ENCODE results near the gene CCL8.

The CCL8 gene

GRCh38 chr17:34351096-34351495 is 31.9 kb downstream of the CCL8 start:
- Mint-ChIP-seq H3K4me1 (no peaks in the 10 kb centered on the region), H3K4me3 (no peak overlapping the region), H3K27ac (no peak overlapping the region), H3K36me3 (peaks cover 5% of the 10 kb centered on the region), H3K27me3 (peaks cover 23% of the 10 kb centered on the region), H3K9me3 (peaks cover 5% of the 10 kb centered on the region)
- no peak for ATAC-seq

GRCh38 chr17:34352191-34352590 is 33.0 kb downstream of the CCL8 start:
- H3K4me1 Mint-ChIP-seq = no peaks in the 10 kb centered on the region
- H3K9me3 Mint-ChIP-seq = peaks cover 5% of the 10 kb centered on the region
- peaks cover 5% of the 10 kb centered on the region for H3K36me3 Mint-ChIP-seq
- no peak overlapping the region for H3K4me3 Mint-ChIP-seq
- ATAC-seq = no peak
- H3K27me3 Mint-ChIP-seq = peaks cover 13% of the 10 kb centered on the region
- no peak overlapping the region for H3K27ac Mint-ChIP-seq

GRCh38 chr17:34354637-34355036 is 35.4 kb downstream of the CCL8 start:
- Mint-ChIP-seq H3K36me3 (peaks cover 5% of the 10 kb centered on the region), H3K27me3 (peaks cover 13% of the 10 kb centered on the region), H3K4me3 (no peak overlapping the region), H3K27ac (no peak overlapping the region), H3K4me1 (no peaks in the 10 kb centered on the region), H3K9me3 (peaks cover 5% of the 10 kb centered on the region)
- no peak for ATAC-seq

DNA sequence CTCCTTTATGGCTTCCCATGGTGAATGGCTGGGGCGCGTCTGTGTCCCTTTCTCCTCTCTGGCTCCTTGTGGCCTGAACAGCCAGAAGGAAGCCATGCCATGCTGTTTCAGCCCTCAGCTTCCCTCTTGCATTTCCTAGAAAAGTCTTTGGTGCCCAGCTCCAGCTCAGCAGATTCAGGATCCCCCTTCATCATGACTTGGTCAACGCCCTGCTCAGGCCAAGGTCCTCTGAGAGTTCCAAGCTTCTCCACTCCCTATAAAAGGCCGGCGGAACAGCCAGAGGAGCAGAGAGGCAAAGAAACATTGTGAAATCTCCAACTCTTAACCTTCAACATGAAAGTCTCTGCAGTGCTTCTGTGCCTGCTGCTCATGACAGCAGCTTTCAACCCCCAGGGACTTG is 37.0 kb downstream of the CCL8 start, which contains the start of gene CCL13:
CCL13 (plus strand) TSS at position 287 of the 400 bp plus-strand sequence; CDS start at position 334, 47 bp downstream.
- Mint-ChIP-seq H3K4me1 (no peaks in the 10 kb centered on the region), H3K27ac (no peak within 1 kb of the TSS), H3K4me3 (no peak within 1 kb of the TSS), H3K36me3 (peaks cover 5% of the 10 kb centered on the region), H3K9me3 (peaks cover 5% of the 10 kb centered on the region), H3K27me3 (peaks cover 11% of the 10 kb centered on the region)
- ATAC-seq = no peak

- peaks cover 5% of the 10 kb centered on the region for H3K36me3 Mint-ChIP-seq
- peaks cover 5% of the 10 kb centered on the region for H3K9me3 Mint-ChIP-seq
- H3K27ac Mint-ChIP-seq = no peak overlapping the region
- peaks cover 10% of the 10 kb centered on the region for H3K27me3 Mint-ChIP-seq
- no peak overlapping the region for H3K4me3 Mint-ChIP-seq
- H3K4me1 Mint-ChIP-seq = peaks cover 6% of the 10 kb centered on the region
- ATAC-seq = no peak
These were observed 38.2 kb downstream of the CCL8 start for GRCh38 chr17:34357398-34357797.

DNA sequence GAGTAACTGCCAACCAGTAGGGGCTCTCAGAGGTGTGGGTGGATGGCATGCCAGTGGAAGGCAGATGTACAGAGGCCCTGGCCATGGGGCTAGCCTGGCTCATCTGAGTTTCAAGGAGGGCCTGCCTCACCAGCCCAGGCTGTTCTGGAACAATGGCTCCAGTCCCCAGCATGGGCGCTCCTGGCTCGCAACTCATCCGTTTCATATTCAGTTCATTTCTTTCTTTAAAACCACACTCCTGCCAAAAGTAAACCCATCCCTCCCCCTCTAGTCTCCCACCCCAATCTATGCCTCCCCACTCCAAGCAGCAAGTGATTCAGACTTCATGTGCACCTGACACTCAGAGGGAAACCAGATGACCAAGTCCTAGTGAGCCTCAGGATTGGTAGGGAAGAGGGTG is 39.4 kb downstream of the CCL8 start:
- no peak overlapping the region for H3K27ac Mint-ChIP-seq

DNA sequence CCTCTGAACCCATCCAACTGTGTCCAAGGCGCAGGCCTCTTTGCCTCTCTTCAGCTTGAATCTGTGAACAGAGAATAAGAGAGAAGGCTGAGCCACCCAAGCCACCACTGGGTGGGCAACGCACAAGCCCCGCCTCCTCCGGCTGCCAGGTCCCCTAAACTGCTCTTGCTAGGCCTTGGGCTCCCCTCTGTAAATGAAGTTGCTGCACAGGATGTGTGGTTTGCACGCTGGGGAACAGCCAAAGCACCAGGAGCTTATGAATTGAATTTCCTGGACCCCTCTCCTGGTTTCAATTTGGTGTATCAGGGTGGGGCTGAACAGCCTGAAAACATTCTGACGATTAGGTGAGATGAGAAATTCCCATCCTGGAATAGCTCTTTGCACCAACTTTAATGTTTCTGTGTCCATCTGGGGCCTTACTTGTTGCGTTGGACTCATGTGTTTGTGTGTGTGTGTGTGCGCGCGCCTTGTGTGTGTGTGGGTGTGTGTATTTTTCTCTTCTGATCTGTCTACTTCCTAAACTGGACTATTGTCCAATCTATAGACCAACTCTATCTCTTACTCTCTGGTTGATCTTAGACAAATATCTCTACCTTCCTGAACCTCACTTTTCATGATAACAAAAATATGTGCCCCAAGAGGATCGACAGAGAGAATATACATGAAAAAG is 41.5 kb downstream of the CCL8 start:
- no peak overlapping the region for H3K27ac Mint-ChIP-seq
- H3K4me1 Mint-ChIP-seq = peaks cover 29% of the 10 kb centered on the region
- H3K4me3 Mint-ChIP-seq = no peak overlapping the region
- no peaks in the 10 kb centered on the region for H3K36me3 Mint-ChIP-seq
- H3K9me3 Mint-ChIP-seq = no peaks in the 10 kb centered on the region
- no peak for ATAC-seq
- peaks cover 20% of the 10 kb centered on the region for H3K27me3 Mint-ChIP-seq

More for the DNA sequence above, 39.4 kb downstream of the CCL8 start:
- Mint-ChIP-seq H3K4me3 (no peak overlapping the region), H3K27me3 (peaks cover 20% of the 10 kb centered on the region), H3K36me3 (peaks cover 5% of the 10 kb centered on the region), H3K9me3 (peaks cover 4% of the 10 kb centered on the region), H3K4me1 (peaks cover 12% of the 10 kb centered on the region)
- no peak for ATAC-seq

- peak overlapping the region; percentile 33 for H3K27ac Mint-ChIP-seq
- H3K9me3 Mint-ChIP-seq = no peaks in the 10 kb centered on the region
- H3K4me3 Mint-ChIP-seq = no peak overlapping the region
- ATAC-seq = peak; percentile 80
- peaks cover 20% of the 10 kb centered on the region for H3K27me3 Mint-ChIP-seq
- peaks cover 31% of the 10 kb centered on the region for H3K4me1 Mint-ChIP-seq
- no peaks in the 10 kb centered on the region for H3K36me3 Mint-ChIP-seq
These were observed 42.3 kb downstream of the CCL8 start for GRCh38 chr17:34361478-34362061.

GRCh38 chr17:34363183-34363661 is 44.0 kb downstream of the CCL8 start, which contains the start of gene CCL1:
Gene CCL1, minus strand, starts transcription at chr17:34363233. Its CDS starts 72 bp downstream, at chr17:34363161.
- Mint-ChIP-seq H3K27me3 (peaks cover 20% of the 10 kb centered on the region), H3K4me1 (peaks cover 31% of the 10 kb centered on the region), H3K36me3 (no peaks in the 10 kb centered on the region), H3K9me3 (no peaks in the 10 kb centered on the region), H3K27ac (peak within 1 kb of the TSS; percentile 43), H3K4me3 (no peak within 1 kb of the TSS)
- no peak for ATAC-seq

GRCh38 chr17:34364751-34365150 is 45.5 kb downstream of the CCL8 start:
- ATAC-seq = peak; percentile 18
- Mint-ChIP-seq H3K36me3 (no peaks in the 10 kb centered on the region), H3K4me3 (no peak overlapping the region), H3K27me3 (peaks cover 20% of the 10 kb centered on the region), H3K27ac (peak overlapping the region; percentile 33), H3K9me3 (no peaks in the 10 kb centered on the region), H3K4me1 (peaks cover 33% of the 10 kb centered on the region)

GRCh38 chr17:34365340-34365739 is 46.1 kb downstream of the CCL8 start:
- no peak for ATAC-seq
- Mint-ChIP-seq H3K4me3 (no peak overlapping the region), H3K27ac (peak overlapping the region; percentile 33), H3K4me1 (peaks cover 39% of the 10 kb centered on the region), H3K27me3 (peaks cover 20% of the 10 kb centered on the region), H3K36me3 (no peaks in the 10 kb centered on the region), H3K9me3 (no peaks in the 10 kb centered on the region)

- H3K27me3 Mint-ChIP-seq = peaks cover 20% of the 10 kb centered on the region
- ATAC-seq = no peak
- no peak overlapping the region for H3K27ac Mint-ChIP-seq
- no peaks in the 10 kb centered on the region for H3K9me3 Mint-ChIP-seq
- H3K4me1 Mint-ChIP-seq = peaks cover 46% of the 10 kb centered on the region
- no peaks in the 10 kb centered on the region for H3K36me3 Mint-ChIP-seq
- no peak overlapping the region for H3K4me3 Mint-ChIP-seq
These were observed 46.8 kb downstream of the CCL8 start for GRCh38 chr17:34366010-34366409.

DNA sequence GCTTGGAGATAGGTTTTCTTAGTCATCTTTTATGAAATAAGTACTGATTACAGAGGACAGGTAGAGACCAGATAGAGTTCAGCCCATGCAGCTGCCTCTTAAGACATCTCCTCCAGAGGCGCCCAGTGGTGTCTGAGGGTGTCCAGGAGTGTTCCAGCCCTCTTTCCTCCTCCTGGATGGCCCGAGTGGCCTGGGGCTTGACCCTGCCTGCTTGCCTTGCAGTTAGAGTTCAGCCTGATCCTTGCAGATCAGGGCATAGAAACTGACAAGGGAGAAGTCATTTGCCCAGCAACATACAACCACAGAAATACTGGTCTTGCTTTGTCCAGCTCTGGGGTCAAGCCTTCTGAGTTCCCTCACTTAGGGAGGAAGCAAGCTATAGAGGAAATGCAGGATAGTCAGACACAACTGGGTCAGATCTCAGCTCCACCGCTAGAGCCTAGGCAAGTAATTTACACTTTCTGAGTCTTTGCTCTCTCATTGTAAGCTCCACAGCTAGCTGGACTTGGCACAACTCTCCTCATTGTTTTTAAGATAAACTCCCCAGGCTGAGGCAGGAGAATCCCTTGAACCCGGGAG is 47.4 kb downstream of the CCL8 start:
- Mint-ChIP-seq H3K9me3 (no peaks in the 10 kb centered on the region), H3K27ac (no peak overlapping the region), H3K36me3 (no peaks in the 10 kb centered on the region), H3K4me3 (no peak overlapping the region), H3K27me3 (peaks cover 18% of the 10 kb centered on the region), H3K4me1 (peaks cover 49% of the 10 kb centered on the region)
- no peak for ATAC-seq

DNA sequence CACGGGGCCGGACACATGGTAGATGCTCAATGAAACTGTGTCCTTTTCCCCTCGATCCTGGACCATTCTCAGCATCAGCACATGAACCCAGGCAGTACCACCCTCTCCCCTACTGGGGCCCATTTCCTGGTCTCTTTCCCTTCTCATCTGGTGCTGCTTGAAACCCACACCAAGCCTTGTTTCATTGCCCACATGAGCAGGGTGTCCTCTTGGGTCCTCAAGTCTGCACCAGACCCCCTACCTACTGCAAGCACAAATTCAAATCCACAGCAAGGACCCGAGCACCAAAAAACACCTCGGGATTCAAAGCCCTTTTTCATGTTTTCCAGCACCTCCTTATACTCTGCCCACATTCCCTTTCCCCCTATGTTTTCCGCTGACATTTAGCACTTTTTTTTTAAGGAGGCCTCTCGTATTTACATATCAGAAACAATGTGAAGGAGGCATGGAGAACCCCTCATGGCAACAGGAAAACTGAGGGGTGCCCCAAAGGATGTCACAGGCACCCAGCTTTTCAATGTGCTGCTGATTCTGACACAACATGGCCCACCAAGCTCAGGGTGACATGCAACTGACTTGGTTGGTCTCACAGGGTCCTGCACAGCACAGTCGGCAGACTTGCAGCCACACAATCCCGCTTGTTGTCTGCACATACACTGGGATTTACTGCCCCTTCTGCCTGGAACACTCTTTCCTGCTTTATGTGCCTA is 48.4 kb downstream of the CCL8 start:
- H3K27ac Mint-ChIP-seq = no peak overlapping the region
- H3K9me3 Mint-ChIP-seq = no peaks in the 10 kb centered on the region

More for the DNA sequence above, 48.4 kb downstream of the CCL8 start:
- Mint-ChIP-seq H3K27me3 (peaks cover 8% of the 10 kb centered on the region), H3K4me3 (no peak overlapping the region), H3K4me1 (peaks cover 48% of the 10 kb centered on the region), H3K36me3 (no peaks in the 10 kb centered on the region)
- ATAC-seq = no peak

Data from stimulated activated memory B cell treated with anti-CD40 and anti-IgM and Interleukin-4, amounts not matched to agents 10 μg/mL and 1 μg/mL and 100 μg/mL, for 72 hours (primary cell).